ENCODE results near the gene BPIFA3.
A peak's percentile ranks its signal among the peaks of the same experiment; 100 is the strongest.

The BPIFA3 gene

DNA sequence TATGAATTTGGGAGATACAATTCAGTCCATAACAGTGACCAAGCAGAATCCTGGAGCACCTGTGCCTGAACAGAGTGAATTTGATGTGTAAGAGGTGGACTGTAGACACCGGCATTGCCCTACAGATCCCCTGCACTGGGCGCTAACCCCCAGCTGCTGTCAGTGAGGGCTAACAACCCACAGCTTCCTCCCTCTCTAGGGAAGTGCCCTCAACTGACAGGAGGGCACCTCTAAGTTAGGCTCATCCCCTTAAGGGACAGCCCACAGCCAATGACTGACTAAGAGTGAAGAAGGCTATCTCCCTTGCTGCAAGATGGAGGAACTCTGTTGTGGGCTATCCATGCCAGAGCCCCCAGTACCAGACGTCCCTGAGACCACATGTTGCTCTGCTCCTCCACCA lies 50.5 kb downstream of the BPIFA3 start:
- no peak for DNase-seq

DNA sequence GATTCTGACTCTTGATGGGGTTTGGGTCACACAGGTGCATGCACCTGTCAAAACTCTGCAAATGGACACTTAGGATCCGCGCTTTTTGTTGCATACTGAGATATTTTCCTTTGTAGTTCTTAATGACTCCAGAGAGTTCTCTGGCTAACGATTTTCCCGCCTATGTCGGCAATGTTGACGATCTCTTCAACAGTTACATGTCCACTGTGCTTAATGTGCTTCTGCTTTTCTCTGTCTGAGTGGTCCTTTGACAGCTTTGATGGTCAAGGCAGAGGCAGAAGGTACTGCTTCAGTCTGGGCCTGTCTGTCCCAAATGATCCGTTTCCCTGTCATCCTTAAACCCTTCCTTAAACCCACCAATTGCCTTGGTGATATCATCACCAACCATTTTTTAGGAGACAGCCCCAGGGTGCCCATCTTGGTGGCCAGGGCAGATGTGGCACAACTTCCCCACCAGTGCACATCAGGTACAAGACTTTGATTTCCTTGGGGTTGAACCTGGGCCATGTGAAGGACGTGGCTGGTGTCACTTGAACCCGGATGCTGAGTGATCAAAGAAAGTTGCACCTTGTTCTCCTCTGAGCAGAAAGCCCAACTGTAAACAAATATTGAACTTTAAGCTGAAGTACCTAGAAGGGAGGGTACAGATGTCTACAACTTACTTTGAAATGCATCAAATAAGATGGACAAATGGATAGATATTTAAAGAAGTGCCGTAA lies 55.2 kb downstream of the BPIFA3 start:
- DNase-seq = no peak

DNA sequence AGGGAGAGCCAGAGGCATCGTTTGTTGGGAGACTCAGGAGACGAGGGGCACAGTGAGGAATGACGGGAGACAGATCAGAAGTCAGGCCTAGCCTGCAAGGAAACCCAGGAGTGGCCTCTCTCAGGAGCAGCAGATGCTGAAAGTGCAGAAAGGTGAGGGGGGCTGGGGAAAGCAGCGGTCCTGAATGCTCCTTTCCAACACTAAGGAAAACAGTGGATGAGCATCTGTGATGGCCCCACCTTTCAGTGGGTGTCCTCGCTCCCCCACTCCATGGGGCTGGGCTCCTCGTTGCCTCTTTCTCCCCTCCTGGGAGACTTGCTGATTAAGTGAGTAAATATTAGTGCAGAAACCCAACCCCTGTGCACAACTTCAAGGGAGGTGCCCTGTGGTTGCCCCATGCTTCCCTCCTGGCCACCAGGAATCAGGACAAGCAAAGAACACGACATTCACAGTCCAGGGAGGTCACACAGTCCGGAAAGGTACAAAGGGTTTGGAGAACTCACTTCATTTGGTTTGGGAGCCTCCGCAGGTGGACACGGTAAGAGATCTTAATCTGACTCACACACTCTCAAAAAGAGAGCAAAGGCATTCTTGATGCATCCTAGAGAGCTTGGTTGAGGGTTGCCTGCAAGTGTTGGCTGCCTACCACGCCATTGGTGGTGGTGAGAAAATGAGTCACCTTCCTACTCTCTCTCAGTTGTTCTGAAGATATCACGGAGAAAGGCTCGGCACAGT lies 56.1 kb downstream of the BPIFA3 start:
- DNase-seq = peak; percentile 20 to 24

DNA sequence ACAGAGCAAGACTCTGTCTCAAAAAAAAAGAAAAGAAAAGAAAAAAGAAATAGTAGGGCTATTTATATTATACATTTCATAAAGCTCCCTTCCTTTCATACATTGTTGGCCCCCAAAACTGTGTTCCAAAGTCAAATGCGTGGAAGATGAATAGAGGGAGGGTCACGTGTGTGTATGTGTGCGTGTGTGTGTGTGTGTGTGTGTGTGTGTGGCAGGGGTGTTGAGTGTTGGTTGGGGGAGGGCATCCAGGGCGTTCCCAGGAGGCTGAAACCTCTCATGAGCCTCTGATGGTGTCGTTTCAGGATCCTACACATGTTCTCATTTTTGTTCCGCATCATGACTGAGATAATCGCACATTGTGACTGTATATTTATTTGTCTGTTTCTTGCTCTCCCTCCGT lies 58.1 kb downstream of the BPIFA3 start:
- no peak for DNase-seq

DNA sequence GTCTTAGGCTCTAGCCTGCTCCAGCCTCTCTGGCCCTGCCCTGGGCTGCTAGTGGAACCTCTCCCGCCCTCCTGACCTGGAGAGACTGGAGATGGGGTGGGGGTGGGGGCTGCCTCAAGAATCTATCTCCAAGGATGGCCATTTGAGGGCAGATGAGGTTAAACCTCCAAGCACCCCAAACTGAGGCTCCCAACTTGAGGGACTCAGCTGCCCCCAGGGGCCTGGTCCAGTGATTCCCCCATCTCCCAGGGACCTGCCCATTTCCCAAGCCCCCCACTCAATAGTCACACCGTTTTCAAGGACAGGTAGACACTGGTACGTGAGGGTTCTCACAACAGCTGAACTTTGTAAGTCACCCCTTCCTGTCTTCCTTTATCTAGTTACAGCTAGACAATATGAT lies 58.7 kb downstream of the BPIFA3 start:
- DNase-seq = no peak

DNA sequence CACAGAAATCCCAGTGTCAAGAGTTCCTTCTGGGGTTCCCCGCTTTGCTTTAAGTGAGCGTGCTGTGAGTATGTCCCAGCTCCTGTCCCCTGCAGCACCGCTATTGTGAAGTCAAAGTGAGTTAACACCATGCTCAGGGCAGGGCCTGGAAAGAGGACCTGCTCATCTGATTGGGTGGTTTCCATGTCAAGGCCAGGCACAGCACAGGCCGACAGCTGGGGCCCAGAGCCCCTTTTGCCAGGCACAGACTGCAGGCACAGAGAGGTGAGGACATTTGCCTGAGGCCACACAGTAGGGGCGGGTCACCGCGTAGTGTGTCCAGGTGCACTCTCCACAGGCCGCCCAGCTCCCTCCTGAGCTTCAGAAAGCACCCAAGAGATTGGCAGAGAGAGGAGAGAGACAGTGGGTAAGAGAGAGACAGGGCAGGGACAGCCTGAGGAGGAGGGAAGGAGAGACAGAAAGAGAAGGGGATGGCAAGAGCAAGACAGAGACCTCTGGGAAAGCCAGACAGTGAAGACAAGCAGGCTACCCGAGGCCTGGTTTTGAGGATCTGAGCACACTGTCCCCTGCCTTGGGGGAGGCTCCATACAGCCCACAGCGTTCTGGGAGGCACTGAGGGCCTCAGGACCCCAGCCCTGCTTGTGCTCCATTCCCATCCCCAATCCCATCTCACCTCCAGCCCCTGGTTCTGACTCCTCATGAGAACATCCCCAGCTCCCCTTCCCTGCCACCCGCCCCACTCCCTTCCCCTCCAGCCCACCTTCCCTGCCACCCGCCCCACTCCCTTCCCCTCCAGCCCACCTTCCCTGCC lies 59.4 kb downstream of the BPIFA3 start:
- no peak for DNase-seq
